ENCODE measurements around the gene OCLN. TPM values are rescaled to one million over a fixed set of nuclear protein-coding genes. Genes with fewer than 3 reads are reported as not detected.

Gene OCLN
- total RNA-seq, 2 experiments from 2014 or later = 0.56 to 1.0 TPM

GRCh38 chr5:69519285-69519684 lies 26.7 kb downstream of the OCLN start:
- DNase-seq (no peak), ATAC-seq (no peak)
- intact Hi-C loops (cut with micrococcal nuclease) = no loop called here
- Mint-ChIP-seq H3K4me1 (ENCODE audit: low read depth) (no peaks in the 10 kb centered on the region), H3K27me3 (no peaks in the 10 kb centered on the region), H3K9me3 (no peaks in the 10 kb centered on the region), H3K36me3 (ENCODE audit: low read depth) (no peaks in the 10 kb centered on the region), H3K27ac (no peak overlapping the region), H3K4me3 (no peak overlapping the region)
- POLR2A ChIA-PET = no interaction called here
- CTCF ChIA-PET = interaction anchor here (1.8 kb wide), 1 partner anchor 8 kb away, joined by 6 read pairs; no protein-coding TSS in a partner anchor
- no peak for TF ChIP-seq CTCF (IDR thresholded peaks at IDR 0.05)

- no peaks in the 10 kb centered on the region for H3K4me1 Mint-ChIP-seq (ENCODE audit: low read depth)
- TF ChIP-seq CTCF (IDR thresholded peaks at IDR 0.05) = no peak
- POLR2A ChIA-PET = no interaction called here
- no peak for DNase-seq
- H3K27me3 Mint-ChIP-seq = no peaks in the 10 kb centered on the region
- CTCF ChIA-PET = no interaction called here
- H3K36me3 Mint-ChIP-seq (ENCODE audit: low read depth) = no peaks in the 10 kb centered on the region
- ATAC-seq = no peak
- intact Hi-C loops (cut with micrococcal nuclease) = no loop called here
- H3K9me3 Mint-ChIP-seq = no peaks in the 10 kb centered on the region
- H3K27ac Mint-ChIP-seq = no peak overlapping the region
- H3K4me3 Mint-ChIP-seq = no peak overlapping the region
Measured at GRCh38 chr5:69522035-69522434, 29.4 kb downstream of the OCLN start.

GRCh38 chr5:69525490-69525889 lies 32.9 kb downstream of the OCLN start:
- H3K27ac Mint-ChIP-seq = no peak overlapping the region

GRCh38 chr5:69526660-69527059 lies 34.1 kb downstream of the OCLN start:
- ATAC-seq = no peak
- H3K27ac Mint-ChIP-seq = no peak overlapping the region
- no peak for TF ChIP-seq CTCF (IDR thresholded peaks at IDR 0.05)
- H3K36me3 Mint-ChIP-seq (ENCODE audit: low read depth) = no peaks in the 10 kb centered on the region
- no peaks in the 10 kb centered on the region for H3K9me3 Mint-ChIP-seq
- intact Hi-C loops (cut with micrococcal nuclease) = no loop called here
- no peaks in the 10 kb centered on the region for H3K4me1 Mint-ChIP-seq (ENCODE audit: low read depth)
- POLR2A ChIA-PET = no interaction called here
- CTCF ChIA-PET = interaction anchor here (1.9 kb wide), 1 partner anchor 8 kb away, joined by 6 read pairs; no protein-coding TSS in a partner anchor
- DNase-seq = no peak
- H3K27me3 Mint-ChIP-seq = peaks cover 3% of the 10 kb centered on the region
- H3K4me3 Mint-ChIP-seq = no peak overlapping the region

More at GRCh38 chr5:69525490-69525889, 32.9 kb downstream of the OCLN start:
- ChIA-PET CTCF (no interaction called here), POLR2A (no interaction called here)
- peaks cover under 1% of the 10 kb centered on the region for H3K27me3 Mint-ChIP-seq
- intact Hi-C loops (cut with micrococcal nuclease) = no loop called here
- H3K4me3 Mint-ChIP-seq = no peak overlapping the region
- H3K36me3 Mint-ChIP-seq (ENCODE audit: low read depth) = no peaks in the 10 kb centered on the region
- ATAC-seq = no peak
- no peak for DNase-seq
- no peaks in the 10 kb centered on the region for H3K4me1 Mint-ChIP-seq (ENCODE audit: low read depth)
- TF ChIP-seq CTCF (IDR thresholded peaks at IDR 0.05) = no peak
- no peaks in the 10 kb centered on the region for H3K9me3 Mint-ChIP-seq

GRCh38 chr5:69527128-69527770 lies 34.7 kb downstream of the OCLN start:
- Mint-ChIP-seq H3K4me1 (ENCODE audit: low read depth) (no peaks in the 10 kb centered on the region), H3K4me3 (no peak overlapping the region), H3K9me3 (no peaks in the 10 kb centered on the region), H3K27ac (no peak overlapping the region), H3K36me3 (ENCODE audit: low read depth) (no peaks in the 10 kb centered on the region), H3K27me3 (peaks cover 3% of the 10 kb centered on the region)
- DNase-seq (no peak), ATAC-seq (no peak)
- CTCF ChIA-PET = interaction anchor here (1.9 kb wide), 1 partner anchor 9 kb away, joined by 6 read pairs; no protein-coding TSS in a partner anchor
- intact Hi-C loops (cut with micrococcal nuclease) = no loop called here
- POLR2A ChIA-PET = no interaction called here
- TF ChIP-seq CTCF (IDR thresholded peaks at IDR 0.05) = no peak
